Ishikawa (cell line): ENCODE data around the gene MSANTD7.

Experiments used
- EGR1 ChIP-seq: IDR thresholded peaks from 2 replicates; pipeline ENCODE4 v1.6.1; 2012
- EP300 ChIP-seq: IDR thresholded peaks from 2 replicates; pipeline ENCODE4 v1.6.1; 2012; ENCODE audit warnings: borderline replicate concordance
- NFIC ChIP-seq: IDR thresholded peaks from 2 replicates; pipeline ENCODE4 v1.6.1; 2012
- RAD21 ChIP-seq: IDR thresholded peaks from 2 replicates; pipeline ENCODE4 v1.6.1; 2012; ENCODE audit warnings: low read depth
- TAF1 ChIP-seq: IDR thresholded peaks from 2 replicates; pipeline ENCODE4 v1.6.1; 2012; ENCODE audit warnings: low read depth, mild to moderate bottlenecking
- TEAD4 ChIP-seq: IDR thresholded peaks from 2 replicates; pipeline ENCODE4 v1.6.1; 2012
- YY1 ChIP-seq: IDR thresholded peaks from 2 replicates; pipeline ENCODE4 v1.6.1; 2012; ENCODE audit warnings: low read depth
- TF ChIP-seq, protein P1 (sequence below): IDR thresholded peaks from 2 replicates; pipeline ENCODE4 v1.6.1; 2012; ENCODE audit warnings: low read depth, mild to moderate bottlenecking
- TF ChIP-seq, protein P2 (sequence below): IDR thresholded peaks from 2 replicates; pipeline ENCODE4 v1.6.1; 2012

DNA sequence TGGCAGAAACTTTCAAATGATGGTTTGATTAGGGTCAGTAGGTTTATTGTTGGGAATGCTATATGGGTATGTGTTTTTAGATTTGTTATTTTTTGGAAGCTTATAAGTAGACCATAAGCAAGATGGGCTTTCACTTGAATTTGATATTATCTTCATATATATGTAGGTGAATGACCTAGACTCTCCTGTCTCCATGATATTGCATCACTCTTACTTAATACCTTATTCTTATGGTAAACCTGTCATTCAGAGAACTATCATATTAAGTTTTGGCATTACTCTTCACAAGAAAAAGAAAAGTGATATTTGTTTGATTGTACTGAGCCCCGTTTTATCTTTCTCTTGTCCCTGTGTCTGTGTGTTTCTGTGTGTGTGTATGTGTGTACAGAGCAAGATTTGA is 17.3 kb downstream of the MSANTD7 start:
- no peak for TF ChIP-seq RAD21
- TF ChIP-seq EGR1, result no peak
- TF ChIP-seq YY1, result no peak
- TF ChIP-seq, protein P1, sequence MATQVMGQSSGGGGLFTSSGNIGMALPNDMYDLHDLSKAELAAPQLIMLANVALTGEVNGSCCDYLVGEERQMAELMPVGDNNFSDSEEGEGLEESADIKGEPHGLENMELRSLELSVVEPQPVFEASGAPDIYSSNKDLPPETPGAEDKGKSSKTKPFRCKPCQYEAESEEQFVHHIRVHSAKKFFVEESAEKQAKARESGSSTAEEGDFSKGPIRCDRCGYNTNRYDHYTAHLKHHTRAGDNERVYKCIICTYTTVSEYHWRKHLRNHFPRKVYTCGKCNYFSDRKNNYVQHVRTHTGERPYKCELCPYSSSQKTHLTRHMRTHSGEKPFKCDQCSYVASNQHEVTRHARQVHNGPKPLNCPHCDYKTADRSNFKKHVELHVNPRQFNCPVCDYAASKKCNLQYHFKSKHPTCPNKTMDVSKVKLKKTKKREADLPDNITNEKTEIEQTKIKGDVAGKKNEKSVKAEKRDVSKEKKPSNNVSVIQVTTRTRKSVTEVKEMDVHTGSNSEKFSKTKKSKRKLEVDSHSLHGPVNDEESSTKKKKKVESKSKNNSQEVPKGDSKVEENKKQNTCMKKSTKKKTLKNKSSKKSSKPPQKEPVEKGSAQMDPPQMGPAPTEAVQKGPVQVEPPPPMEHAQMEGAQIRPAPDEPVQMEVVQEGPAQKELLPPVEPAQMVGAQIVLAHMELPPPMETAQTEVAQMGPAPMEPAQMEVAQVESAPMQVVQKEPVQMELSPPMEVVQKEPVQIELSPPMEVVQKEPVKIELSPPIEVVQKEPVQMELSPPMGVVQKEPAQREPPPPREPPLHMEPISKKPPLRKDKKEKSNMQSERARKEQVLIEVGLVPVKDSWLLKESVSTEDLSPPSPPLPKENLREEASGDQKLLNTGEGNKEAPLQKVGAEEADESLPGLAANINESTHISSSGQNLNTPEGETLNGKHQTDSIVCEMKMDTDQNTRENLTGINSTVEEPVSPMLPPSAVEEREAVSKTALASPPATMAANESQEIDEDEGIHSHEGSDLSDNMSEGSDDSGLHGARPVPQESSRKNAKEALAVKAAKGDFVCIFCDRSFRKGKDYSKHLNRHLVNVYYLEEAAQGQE, result no peak
- no peak for TF ChIP-seq TEAD4
- no peak for TF ChIP-seq TAF1
- TF ChIP-seq NFIC, result no peak
- TF ChIP-seq, protein P2, sequence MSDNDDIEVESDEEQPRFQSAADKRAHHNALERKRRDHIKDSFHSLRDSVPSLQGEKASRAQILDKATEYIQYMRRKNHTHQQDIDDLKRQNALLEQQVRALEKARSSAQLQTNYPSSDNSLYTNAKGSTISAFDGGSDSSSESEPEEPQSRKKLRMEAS, result no peak
- TF ChIP-seq EP300, result no peak
